ENCODE results near the gene C5orf52.

The C5orf52 gene

GRCh38 chr5:157659868-157660660 lies 11.3 kb upstream of the C5orf52 start:
- no peaks in the 10 kb centered on the region for H3F3A ChIP-seq (ENCODE audit: control insufficient read depth, insufficient read depth)
- H3K9me3 ChIP-seq (ENCODE audit: control insufficient read depth, insufficient read depth, low read length) = peaks cover 31% of the 10 kb centered on the region
- no peak overlapping the region for H3K4me3 ChIP-seq (ENCODE audit: low read length)
- no peaks in the 10 kb centered on the region for H3K79me2 ChIP-seq (ENCODE audit: control insufficient read depth, low read length)
- no peaks in the 10 kb centered on the region for H3K36me3 ChIP-seq (ENCODE audit: control insufficient read depth, low read length)
- peaks cover 9% of the 10 kb centered on the region for H3K4me1 ChIP-seq (ENCODE audit: control insufficient read depth, low read length)
- no peaks in the 10 kb centered on the region for H4K20me1 ChIP-seq (ENCODE audit: control insufficient read depth, insufficient read depth, low read depth, low read length)
- no peaks in the 10 kb centered on the region for H3K9me2 ChIP-seq (replicated peaks; ENCODE audit: control insufficient read depth, low read length)
- H3K4me2 ChIP-seq (ENCODE audit: low read length) = no peak overlapping the region
- no peak overlapping the region for H3K27ac ChIP-seq (ENCODE audit: low read depth, low read length)
- H3K27me3 ChIP-seq (ENCODE audit: control insufficient read depth, low read length) = no peaks in the 10 kb centered on the region
- TF ChIP-seq CTCF (IDR thresholded peaks at IDR 0.05; ENCODE audit: low read depth, low read length, poor library complexity, severe bottlenecking) (no peak), EZH2phosphoT487 (IDR thresholded peaks at IDR 0.05; ENCODE audit: borderline replicate concordance, low read length) (no peak)

- Histone ChIP-seq H3K36me3 (ENCODE audit: control insufficient read depth, low read length) (no peaks in the 10 kb centered on the region), H3K4me3 (ENCODE audit: low read length) (no peak overlapping the region)
Measured at GRCh38 chr5:157665467-157666070, 5.8 kb upstream of the C5orf52 start.

GRCh38 chr5:157668356-157668755 lies 3.0 kb upstream of the C5orf52 start:
- peaks cover 29% of the 10 kb centered on the region for H3K4me1 ChIP-seq (ENCODE audit: control insufficient read depth, low read length)
- no peak for TF ChIP-seq EZH2phosphoT487 (IDR thresholded peaks at IDR 0.05; ENCODE audit: borderline replicate concordance, low read length)
- no peak for TF ChIP-seq CTCF (IDR thresholded peaks at IDR 0.05; ENCODE audit: low read depth, low read length, poor library complexity, severe bottlenecking)
- no peaks in the 10 kb centered on the region for H3K79me2 ChIP-seq (ENCODE audit: control insufficient read depth, low read length)
- no peaks in the 10 kb centered on the region for H3K9me2 ChIP-seq (replicated peaks; ENCODE audit: control insufficient read depth, low read length)
- no peaks in the 10 kb centered on the region for H3K27me3 ChIP-seq (ENCODE audit: control insufficient read depth, low read length)
- H3K27ac ChIP-seq (ENCODE audit: low read depth, low read length) = no peak overlapping the region
- H3K36me3 ChIP-seq (ENCODE audit: control insufficient read depth, low read length) = no peaks in the 10 kb centered on the region
- H3K4me3 ChIP-seq (ENCODE audit: low read length) = no peak overlapping the region
- 0 out of 2 replicates have a peak, but pooled peaks cover 8% of the 10 kb centered on the region for H3F3A ChIP-seq (ENCODE audit: control insufficient read depth, insufficient read depth)
- no peak overlapping the region for H3K4me2 ChIP-seq (ENCODE audit: low read length)
- H3K9me3 ChIP-seq (ENCODE audit: control insufficient read depth, insufficient read depth, low read length) = no peaks in the 10 kb centered on the region
- no peaks in the 10 kb centered on the region for H4K20me1 ChIP-seq (ENCODE audit: control insufficient read depth, insufficient read depth, low read depth, low read length)

More at GRCh38 chr5:157665467-157666070, 5.8 kb upstream of the C5orf52 start:
- Histone ChIP-seq H3K27me3 (ENCODE audit: control insufficient read depth, low read length) (no peaks in the 10 kb centered on the region), H3K4me1 (ENCODE audit: control insufficient read depth, low read length) (peaks cover 27% of the 10 kb centered on the region), H3K9me2 (replicated peaks; ENCODE audit: control insufficient read depth, low read length) (no peaks in the 10 kb centered on the region), H3F3A (ENCODE audit: control insufficient read depth, insufficient read depth) (0 out of 2 replicates have a peak, but pooled peaks cover 8% of the 10 kb centered on the region), H4K20me1 (ENCODE audit: control insufficient read depth, insufficient read depth, low read depth, low read length) (no peaks in the 10 kb centered on the region), H3K79me2 (ENCODE audit: control insufficient read depth, low read length) (no peaks in the 10 kb centered on the region), H3K9me3 (ENCODE audit: control insufficient read depth, insufficient read depth, low read length) (no peaks in the 10 kb centered on the region), H3K27ac (ENCODE audit: low read depth, low read length) (no peak overlapping the region), H3K4me2 (ENCODE audit: low read length) (no peak overlapping the region)
- TF ChIP-seq EZH2phosphoT487 (IDR thresholded peaks at IDR 0.05; ENCODE audit: borderline replicate concordance, low read length) = no peak
- no peak for TF ChIP-seq CTCF (IDR thresholded peaks at IDR 0.05; ENCODE audit: low read depth, low read length, poor library complexity, severe bottlenecking)
